Tongue (tissue), 2 donors: ENCODE measurements around the gene MRPS34. TPM values are rescaled to one million over a fixed set of nuclear protein-coding genes. Genes with fewer than 3 reads are reported as not detected.

ENCODE experiments used
- DNase-seq: peaks from one replicate; pipeline ENCODE4 v3.0.0-alpha.2; 2015
- total RNA-seq: library from RNA; depleted of rRNA; stranded (reverse); fragments of >200 nt; gene quantifications from one replicate; pipeline ENCODE4 v1.2.3, GENCODE V29; 2014

Gene MRPS34
- total RNA-seq, 1 donor from 2014 or later = 41.5 TPM

DNA sequence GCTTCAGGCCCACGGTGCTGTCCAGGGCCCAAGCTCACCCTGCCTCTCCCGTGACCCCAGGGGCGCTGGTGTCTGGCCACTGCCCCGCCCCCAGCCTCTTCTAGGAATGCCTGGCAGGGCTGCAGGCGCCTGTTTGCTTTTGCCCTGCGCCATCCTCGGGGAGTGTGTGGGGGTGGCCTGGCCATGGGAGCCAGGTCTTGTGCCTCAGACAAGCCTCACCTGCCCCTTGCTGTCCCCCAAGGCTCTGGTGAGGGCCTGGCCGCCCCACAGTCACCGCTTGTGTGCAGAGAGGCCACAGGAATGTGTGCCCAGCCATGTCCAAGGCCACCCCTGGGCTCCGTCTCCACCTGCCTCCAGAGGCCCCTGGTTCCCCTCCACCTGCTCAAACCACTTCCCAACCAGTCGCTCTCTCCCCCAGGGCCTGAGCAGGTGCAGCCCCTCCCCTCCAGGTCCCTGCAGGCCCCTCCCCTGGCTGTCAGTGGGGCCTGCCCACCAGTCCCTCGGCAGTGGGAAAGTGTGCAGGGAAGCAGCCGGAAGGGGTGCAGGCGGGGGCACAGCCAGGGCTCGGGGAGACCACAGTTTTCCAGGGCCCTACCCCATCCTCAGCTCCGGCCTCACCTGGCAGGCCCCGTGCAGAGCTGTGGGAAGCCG lies 21.4 kb upstream of the MRPS34 start:
- DNase-seq = no peak

DNA sequence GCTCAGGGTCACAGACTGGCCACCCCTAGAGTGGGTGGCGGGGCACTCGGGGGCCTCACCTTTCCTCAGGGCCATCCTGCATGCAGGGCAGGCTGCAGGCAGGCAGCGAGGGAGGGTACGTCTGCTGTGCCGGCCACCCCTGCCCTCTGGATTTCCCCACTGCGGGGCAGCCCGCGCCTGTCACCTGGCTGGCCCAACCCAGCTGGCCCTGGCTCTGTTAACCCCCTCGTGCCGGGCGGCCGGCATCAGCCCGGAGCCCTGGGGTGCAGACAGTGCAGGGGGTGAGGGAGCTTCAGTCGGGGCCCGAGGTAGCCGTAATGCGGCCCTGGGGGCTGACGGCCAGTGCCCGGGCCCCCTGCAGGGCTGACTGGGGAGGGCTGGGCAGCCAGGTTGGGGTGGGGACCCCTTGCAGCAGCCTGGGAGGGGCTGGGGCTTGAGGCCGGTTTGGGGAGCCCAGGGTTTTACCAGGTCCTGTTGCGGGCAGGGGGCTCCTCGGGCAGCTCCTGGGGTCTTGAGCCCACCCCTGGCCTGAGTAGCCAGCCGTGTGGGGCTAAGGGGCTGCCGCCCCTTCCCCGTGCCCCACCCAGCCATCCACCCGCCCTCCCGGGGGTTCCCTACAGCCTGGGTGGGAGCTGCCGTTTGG lies 20.8 kb upstream of the MRPS34 start, which contains the start of gene IGFALS:
IGFALS (minus strand) TSS at position 128 of the 643 bp plus-strand sequence; CDS start at position 75, 53 bp downstream.
- DNase-seq = no peak

DNA sequence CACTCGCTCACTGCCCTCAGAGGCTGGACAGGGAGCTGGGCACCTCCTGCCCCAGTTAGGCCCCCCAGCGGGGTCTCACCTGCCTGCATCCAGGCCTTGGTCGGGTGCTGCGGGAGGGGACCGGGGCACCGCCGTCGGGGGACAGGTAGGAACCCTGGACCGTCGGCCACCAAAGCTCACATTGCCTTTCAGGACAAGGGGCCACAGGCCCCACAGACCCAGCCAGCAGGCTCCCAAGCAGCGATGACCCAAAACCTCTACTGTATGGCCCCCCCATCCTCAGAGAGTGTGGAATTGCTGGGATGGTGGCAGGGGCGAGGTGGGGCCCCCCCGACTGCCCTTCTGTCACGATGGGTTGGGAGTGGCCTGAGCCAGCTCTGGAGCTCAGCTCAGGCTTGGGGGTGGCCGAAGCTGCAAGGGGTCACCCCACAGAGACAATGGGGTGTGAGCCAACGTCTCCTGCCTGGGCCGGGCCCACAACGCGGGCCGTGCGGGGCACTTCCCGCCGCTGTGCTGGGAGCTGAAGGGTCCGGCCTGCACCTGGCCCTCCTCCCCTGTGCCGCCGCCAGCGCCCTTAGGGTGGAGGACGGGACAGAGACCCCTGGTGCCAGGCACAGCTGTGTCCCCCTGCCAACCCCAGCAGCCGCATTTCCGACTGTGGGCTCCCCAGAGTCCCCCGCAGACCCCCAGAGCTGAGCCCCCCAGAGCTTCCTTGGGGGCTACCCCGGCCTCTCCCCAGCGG lies 20.1 kb upstream of the MRPS34 start:
- DNase-seq = no peak

DNA sequence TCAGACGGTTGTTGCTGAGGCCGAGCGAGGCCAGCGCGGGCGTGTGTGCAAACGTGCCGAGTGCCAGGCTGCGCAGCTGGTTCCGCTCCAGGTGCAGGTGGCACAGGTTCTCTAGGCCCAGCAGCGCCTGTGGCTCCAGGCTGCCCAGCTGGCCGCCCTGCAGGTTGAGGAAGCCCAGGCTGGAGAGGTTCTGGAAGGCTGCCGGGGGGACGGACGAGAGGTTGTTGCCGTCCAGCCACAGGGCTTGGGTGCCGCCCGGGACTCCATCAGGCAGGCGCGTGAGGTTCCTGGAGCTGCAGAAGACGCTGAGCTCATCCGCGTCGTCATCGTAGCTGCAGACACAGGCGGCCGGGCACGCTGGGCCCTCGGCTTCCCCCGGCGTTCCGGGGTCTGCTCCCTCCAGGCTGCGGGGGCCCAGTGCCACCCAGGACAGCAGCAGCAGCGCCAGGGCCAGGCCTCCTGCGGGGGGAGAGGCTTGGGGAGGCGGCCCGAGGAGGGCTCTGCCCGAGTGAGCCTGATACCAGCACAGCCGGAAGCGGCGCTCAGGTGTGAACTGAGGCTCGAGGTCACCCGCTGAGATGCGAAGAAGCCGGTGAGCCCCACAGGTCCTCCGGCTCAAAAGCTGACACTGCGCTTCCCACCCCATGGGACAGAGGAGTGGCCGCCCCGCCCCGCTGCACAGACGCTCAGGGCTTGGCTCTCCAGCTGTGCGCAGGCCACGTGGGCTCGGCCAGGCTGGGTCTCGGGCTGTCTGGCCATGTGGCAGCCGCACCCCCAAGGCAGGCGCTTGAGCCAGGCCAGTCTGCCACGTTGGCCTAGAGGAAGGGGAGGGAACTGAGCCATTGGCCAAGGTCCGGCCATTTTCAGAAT lies 19.2 kb upstream of the MRPS34 start:
- DNase-seq = peak; percentile 21

DNA sequence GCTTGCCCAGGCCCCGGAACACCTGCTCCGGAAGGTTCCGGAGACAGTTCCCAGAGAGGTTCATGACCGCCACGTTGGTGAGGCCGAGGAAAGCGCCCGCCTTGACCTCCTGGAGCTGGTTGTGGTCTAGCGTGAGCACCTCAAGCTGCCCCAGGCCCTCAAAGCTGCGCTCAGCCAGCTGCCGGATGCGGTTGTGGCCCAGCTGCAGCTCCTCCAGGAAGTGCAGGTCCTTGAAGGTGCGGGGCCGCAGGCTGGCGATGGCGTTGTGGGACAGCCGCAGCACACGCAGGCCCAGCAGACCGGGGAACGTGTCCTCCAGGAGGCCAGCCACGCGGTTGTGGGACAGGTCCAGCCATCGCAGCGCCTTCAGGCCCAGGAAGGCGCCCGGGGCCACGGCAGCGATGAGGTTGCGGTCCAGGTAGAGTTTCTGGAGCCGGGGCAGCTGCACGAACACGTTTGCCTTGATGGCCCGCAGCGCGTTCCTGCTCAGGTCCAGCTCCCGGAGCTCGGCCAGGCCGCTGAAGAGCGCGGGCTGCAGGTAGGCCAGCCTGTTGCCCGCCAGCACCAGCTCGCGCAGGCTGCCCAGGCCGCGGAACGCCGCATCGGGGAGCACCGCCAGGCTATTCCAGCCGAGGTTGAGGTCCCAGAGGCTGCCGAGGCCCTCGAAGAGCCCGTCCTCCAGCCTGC lies 18.5 kb upstream of the MRPS34 start:
- DNase-seq = no peak

DNA sequence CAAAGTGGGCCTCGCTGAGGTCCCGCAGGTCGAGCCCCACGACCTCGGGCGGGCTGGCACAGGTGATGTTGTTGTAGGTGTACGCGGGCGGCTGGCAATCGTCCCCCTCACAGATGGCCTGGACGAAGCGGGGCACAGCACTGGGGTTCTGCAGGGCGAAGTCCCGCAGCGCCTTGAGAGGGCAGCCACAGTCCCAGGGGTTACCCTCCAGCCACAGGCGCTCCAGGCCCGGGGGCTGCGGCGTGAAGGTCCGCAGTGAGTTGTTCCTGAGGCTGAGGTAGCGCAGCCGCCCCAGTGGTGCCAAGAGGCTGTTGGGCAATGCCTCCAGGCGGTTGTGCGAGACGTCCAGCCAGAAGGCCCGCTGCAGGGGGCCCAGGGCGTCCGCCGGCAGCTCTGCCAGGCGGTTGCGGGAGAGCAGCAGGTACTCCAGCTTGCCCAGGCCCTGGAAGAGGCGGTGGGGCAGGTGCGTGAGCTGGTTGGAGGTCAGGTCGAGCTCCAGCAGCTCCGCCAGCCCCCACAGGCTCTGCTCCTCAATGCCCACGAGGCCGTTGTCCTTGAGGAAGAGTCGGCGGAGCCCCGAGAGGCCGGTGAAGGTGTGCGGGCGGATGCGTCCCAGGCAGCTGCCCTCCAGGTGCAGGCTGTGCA lies 17.8 kb upstream of the MRPS34 start:
- no peak for DNase-seq

DNA sequence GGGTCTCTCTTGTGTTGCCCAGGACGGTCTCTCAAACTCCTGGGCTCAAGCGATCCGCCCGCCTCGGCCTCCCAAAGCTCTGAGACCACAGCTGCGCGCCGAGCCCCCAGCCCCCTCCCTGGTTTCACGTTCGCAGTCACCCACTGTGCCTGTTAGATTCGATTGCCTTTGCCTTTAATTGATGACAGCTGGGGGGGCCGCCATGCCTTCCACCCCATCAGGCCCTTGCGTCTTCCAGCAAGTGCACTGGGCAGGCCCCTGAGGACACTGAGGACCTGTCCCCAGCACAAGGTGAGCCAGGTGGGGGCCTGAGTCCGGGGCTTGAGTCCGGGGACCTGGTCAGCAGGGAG lies 17.3 kb upstream of the MRPS34 start:
- no peak for DNase-seq

DNA sequence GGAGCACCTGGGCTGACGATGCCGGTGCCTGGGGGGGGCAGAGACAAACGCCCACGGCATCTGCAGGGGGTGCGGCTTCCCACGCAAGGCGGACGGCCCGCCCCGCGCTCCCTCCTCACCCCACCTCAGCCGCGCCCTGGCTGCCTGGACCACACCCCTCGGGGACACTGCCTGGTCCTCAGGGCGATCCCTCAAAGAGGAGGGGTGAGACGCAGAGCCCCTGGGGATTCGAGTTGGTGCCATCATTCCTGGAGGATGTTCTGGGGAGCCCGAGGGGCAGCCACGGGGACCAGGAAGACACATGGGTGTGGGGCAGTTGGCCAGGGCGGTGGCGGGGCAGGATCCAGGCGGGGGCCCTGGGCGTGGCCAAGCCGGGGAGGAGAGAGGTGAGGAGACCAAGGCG lies 16.7 kb upstream of the MRPS34 start:
- DNase-seq = no peak

DNA sequence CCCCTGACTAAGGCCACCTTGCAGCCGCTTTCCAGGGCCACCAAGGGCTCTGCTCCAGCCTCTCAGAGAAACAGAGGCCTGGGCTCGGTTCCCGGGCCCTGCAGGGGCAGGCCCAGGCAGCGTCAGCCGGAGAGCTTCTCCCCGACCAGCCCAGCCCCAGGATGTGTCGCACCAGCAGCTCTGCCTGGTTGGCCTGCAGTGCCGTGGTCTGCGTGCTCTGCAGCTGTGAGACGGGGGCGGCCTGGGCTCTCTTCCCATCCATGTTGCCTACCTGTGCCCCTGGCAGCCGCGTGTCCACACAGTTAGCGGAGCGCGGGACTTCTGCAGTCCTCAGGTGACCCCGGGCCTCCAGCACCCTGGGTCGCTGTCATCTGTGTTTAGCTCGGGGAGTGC lies 15.8 kb upstream of the MRPS34 start:
- no peak for DNase-seq

DNA sequence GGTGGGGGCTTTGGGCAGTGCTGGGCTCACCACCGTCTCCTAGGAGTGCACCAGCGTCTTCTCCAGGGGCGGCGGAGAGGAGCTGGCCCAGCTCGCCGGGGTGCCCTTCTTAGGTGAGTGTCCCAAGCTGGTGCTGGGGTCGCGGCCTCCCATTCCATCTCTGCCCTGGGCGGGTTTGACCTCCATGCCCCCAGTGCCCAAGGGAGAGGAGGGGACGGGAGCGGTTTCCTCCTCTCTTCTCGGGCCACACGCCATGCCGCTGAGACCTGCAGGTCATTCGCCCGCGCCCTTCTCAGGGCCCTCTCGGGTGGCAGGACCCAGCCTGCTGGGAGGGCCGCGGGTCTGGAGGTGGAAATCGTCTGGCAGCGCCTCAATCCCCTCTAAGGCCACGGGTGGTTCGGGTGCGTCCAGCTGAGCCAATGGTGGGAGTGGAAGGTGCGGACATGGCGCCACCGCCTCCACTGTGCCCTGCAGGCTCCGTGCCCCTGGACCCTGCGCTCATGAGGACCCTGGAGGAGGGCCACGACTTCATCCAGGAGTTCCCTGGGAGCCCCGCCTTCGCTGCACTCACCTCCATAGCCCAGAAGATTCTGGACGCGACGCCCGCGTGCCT lies 15.3 kb upstream of the MRPS34 start:
- no peak for DNase-seq

DNA sequence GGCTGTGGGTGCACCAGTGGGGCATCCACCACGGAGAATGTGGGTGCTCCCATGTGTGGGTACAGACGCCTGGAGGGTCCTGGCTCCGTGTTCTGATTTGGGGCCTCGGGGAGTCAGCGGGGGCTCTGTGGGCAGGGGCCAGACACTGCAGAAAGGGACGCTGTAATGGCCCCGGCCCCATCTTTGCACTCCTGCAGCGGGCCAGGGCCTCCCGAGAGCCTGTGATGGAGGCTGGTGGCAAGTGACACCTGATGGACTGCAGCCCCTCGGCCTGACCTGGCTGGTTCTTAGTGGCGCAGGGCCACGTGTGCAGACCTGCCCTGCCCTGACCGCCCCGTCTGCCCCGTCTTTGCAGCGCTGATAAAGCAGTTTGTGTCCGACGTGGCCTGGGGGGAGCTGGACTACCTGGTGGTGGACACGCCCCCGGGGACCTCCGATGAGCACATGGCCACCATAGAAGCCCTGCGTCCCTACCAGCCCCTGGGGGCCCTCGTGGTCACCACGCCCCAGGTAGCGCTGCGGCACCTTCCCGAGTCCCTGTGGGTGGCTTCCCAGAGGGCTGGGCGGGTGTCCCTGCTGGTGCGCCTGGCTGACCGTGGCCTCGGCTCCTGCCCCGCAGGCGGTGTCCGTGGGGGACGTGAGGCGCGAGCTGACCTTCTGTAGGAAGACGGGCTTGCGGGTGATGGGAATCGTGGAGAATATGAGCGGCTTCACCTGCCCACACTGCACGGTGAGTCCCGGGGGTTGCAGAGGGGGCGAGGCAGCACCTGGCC lies 14.6 kb upstream of the MRPS34 start:
- DNase-seq = no peak

DNA sequence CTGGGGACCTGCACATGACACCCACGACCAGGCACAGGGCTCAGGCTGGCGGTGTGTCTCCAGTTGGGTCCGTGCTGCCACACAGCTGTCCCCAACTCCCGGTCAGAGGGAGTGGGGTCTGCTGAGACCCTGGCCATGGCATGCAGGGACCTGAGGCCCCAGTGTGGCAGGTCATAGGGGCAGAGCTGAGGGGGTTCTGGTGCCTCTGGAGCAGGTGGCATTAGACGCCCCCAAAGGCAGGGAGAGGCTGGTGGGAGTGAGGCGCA lies 14.1 kb upstream of the MRPS34 start:
- DNase-seq = no peak

DNA sequence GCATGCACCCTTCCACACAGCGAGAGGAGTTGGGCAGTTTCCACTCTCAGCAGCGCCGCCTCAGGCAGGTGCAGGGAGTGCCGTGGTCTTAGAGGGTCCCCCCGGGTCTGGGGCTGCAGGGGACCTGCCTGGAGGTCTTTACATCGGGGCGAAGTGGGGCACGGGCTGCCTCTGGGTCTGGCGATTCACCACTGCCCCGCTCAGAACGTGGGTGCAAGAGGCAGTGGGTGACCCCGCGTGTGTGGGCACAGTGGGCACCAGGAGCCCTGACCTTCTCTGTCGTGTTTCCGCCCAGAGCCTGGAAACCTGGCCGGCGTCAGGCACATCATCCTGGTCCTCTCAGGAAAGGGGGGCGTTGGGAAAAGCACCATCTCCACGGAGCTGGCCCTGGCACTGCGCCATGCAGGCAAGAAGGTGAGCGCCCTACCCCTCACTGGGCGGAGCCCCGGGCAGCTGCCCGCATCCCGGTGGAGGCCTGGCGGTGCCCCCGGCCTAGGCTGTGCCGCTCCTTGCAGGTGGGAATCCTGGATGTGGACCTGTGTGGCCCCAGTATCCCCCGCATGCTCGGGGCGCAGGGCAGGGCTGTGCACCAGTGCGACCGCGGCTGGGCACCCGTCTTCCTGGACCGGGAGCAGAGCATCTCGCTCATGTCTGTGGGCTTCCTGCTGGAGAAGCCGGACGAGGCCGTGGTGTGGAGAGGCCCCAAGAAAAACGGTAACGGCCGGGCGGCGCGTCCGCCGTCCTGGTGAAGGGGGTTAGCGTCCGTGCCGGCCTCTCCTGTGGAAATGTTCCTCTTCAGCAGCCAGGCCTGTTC lies 13.5 kb upstream of the MRPS34 start:
- no peak for DNase-seq

DNA sequence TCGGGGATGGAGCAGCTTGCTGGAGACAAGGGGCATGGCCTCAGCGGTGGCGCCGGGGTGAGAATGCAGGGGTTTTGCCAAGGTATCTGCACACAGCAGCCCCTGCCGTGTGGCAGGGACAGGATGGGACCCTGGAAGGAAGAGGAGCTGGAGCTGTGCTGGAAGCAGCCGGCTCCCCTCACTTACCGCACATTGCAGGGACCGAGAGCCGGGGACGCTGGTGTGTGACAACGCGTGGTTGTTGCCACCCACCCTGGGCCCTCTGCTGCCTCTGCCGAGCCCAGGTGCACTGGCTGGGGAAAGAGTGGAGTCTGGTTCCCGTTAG lies 12.9 kb upstream of the MRPS34 start:
- DNase-seq = no peak

DNA sequence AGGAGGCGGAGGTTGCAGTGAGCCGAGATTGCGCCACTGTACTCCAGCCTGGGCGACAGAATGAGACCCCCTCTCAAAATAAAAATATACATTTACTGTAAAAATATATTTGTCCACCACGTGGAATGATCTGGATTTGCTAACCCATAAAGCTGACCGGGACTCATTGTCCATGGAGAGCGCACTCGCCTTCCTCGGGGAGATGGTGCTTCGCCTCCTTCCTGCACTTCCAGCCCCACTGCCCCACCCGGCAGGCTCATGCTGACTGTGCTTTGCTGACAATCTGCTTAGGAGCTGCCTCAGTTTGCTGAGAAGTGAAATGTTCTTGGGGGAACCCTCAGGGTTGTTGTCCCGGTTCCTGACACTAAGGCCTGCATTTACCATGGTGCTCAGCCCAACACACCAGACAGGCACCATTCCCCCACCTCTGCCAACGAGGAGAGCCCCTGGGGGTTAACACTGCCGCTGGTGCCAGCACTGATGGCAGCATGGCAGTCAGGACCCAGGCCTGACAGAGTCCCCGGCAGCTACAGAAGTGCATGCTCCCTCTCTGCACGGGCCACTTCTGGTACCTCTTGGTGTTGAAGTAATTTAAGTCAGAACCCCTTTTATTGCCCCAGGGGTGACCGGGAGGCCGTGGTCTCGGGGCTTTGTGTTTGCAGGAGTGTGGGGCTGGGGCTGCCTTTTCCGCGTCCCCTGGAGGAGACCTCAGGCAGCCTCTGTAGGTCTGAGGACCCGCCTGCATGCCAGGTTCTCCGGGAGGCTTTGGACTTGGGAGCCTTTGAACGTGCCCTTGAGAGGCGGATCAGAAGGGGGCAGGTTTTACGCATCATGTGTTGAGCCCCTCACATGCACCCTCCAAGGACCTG lies 12.3 kb upstream of the MRPS34 start:
- DNase-seq = no peak

DNA sequence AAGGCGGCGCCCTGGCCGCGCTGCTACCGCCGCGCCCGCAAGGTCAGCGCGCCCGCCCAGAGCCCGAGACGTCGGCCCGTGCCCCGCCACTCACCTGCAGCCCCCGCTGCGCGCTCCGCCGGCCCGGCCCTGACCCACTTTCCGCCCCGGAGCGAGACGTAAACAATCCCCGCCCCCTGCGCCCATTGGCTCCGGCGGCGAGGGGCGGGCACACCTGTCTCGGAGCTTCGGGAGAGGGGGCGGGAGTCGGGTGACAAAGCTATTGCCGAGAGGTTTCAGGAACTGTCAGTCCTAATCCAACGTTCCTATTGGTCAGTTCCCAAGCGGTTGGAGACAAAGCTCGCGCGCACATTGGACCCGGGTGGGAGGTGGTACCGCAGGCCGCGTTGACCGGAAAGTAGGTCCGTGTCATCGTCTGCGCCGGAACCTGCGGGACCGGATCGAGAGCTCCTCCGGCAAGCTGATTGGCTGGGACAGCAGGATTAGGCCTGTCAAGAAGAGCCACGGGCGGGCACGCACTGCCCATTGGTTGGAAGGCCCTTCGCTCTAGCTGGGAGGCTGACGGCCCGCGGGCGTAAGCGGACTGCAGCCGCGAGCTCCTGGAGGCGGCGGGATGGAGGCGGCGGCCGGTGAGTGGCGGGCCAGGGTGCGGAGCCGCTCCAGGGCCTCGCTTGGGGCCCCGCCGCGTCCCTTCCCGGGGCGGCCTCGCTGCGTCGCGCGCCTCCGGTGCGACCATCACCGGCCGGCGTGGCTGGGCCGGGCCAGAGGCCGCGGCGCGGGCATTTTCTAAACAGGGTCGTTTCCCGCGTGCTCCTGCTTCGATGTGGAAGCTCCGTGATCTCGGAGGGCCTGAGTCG lies 9.7 kb upstream of the MRPS34 start, which contains the start of the genes NUBP2 and SPSB3:
NUBP2 (plus strand) TSS at position 553 of the 857 bp plus-strand sequence; CDS start at position 614, 61 bp downstream.
SPSB3 (minus strand) TSS at position 164 of the 857 bp plus-strand sequence. CDS start 1,088 bp downstream, outside the sequence.
- peak; percentile 100 for DNase-seq

DNA sequence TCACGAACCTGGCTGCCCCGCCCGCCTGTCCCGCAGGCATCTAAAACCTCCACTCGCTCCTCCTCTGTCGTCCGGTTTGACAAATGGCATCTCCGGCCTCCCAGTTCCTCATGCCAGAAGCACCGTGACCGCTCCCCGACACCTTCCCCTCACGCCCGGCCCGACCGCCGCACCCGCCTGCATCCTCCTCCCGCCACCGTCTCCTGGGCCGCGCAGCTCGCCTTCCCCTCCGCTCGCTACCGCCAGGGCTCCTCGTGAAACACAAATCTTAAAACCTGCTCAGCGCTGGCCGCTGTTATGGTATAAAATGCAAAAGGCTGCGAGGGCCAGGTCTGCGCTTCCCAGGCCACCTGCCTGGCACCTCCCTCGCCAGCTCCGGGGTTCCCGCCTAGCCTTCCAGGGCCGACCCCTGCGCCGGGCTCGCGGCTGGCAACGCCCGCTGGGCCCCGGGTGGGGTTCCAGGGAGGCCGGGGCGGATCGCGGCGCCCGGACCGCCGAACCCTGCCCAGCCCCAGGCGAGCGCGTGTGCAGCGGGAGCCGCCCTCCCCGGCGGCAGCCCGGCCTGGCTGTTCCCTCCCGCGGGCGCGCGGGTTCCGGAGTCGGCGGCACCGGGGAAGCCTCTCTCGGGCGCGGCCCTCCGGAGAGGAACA lies 8.9 kb upstream of the MRPS34 start:
- no peak for DNase-seq
